Stimulated activated CD8-positive, alpha-beta memory T cell treated with anti-CD3 and anti-CD28 coated beads, Interleukin-4, amount 100 ng/mL, for 24 hours (primary cell): ENCODE data around the gene ADSS1.

ENCODE experiments used
- DNase-seq: peaks from one replicate; pipeline ENCODE4 v3.0.0-alpha.2; 2020; ENCODE audit warnings: low read depth

Gene ADSS1

DNA sequence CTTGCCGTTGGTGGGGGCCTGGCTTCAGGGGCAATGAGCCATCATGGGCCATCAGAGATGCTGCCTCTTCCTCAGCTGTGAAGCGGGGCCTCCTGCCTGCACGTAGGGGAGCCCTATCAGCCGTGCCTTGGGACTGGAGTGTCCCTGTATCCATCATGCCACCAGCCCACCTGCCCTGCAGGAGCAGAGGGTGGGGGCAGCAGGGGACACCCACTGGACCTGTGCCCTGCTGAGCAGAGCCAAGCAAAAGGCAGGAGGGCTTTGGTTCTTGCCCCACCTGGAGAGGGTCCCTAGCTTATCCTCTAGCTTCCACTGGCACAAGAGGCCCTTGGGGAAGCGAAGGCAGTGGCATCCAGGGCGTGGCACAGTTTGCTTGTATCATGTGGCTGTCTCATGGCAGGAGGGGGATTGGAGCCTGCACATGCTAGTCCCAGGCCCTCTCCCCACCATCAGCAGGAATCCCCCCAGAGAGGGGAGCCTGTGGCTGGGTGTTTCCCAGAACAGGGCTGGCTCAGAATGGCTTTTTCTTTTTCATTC lies 10.1 kb downstream of the ADSS1 start:
- no peak for DNase-seq

DNA sequence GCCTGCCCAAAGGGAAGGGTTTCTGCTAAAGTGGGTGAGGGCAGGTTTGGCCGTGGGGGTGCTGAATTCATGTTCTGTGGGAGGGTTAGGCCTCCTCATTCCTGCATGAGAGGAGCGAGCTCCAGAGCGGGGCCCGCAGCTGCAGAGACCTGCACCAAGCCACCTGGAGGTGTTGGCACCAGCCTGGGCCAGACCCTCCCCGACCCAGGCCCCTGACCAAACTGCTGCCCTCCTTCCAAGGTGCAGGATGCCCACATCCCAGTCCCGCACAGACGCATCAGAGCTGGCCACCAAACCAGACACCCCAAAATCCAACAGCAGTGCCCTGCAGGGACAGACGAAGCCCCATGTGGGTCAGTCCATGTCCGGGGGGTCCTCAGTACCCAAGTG lies 10.6 kb downstream of the ADSS1 start:
- no peak for DNase-seq

DNA sequence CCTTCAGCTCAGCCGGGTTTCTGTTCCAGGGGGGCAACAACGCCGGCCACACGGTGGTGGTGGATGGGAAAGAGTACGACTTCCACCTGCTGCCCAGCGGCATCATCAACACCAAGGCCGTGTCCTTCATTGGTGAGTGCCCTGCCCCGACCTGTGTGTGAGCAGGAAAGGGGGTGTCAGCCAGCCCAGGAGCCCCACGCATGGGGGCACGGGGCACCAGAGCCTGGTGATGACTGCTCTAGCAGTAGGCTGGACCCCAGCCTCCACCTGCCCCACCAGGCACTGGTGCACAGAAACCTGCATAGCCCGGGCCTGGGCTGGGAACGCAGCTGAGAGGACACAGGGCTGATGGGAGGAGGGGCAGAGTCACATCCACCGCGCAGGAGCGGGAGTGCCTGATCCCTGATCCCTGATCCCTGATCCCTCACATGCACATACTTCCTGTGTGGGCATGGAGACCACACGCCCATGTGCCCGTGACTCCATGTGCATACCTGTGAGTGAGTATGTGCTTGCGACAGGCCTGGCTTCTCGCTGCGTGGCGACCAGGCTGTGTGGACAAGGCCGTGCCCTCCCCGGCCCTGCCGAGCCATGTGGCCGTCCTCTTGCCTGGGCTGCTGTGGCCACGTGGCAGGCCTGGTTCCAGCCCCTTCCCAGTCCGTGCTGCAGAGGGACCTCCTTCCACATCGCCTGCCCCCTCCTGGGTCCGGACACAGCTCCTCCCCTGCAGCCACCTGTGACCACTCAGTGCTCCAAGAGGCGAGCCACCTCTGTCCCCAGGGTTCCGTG lies 11.2 kb downstream of the ADSS1 start:
- no peak for DNase-seq

DNA sequence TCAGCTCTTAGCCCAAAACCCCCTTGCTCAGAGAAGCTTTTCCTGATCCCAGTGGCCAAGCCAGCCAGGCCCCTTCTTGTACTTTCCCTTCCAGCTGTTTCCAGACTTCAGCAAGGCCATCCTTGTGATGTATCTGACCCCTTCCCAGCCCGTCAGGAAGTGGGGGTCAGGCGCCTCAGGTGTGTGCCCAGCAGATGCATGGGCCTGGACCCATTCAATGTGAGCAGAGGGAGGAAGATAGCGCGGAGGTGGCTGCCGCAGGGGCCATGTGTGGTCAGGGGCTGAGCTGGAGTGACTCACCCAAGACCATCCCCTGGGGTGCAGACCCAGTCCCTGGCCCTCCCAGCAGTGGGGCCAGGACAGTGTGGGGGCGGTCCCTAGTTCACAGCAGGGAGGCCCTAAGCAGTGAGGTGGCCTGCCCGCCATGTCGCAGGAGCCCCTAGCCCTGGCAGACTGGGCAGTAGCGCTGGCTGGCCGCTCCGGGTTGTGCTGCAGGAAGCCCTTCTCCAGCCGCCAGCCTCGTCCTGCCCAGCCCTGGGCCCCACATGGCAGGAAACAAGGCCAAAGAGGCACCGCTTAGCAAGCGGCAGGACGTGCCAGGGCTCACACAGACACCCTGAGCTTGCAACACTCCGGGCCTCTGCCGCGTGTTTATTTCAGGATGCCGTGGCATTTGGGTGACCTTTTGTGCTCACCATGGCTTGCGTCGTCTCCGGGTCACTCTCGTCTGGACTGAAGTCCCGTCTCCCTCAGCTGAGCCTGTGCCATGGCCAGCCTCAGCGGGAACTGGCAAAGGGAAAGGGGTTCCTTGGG lies 12.0 kb downstream of the ADSS1 start:
- DNase-seq: no peak

DNA sequence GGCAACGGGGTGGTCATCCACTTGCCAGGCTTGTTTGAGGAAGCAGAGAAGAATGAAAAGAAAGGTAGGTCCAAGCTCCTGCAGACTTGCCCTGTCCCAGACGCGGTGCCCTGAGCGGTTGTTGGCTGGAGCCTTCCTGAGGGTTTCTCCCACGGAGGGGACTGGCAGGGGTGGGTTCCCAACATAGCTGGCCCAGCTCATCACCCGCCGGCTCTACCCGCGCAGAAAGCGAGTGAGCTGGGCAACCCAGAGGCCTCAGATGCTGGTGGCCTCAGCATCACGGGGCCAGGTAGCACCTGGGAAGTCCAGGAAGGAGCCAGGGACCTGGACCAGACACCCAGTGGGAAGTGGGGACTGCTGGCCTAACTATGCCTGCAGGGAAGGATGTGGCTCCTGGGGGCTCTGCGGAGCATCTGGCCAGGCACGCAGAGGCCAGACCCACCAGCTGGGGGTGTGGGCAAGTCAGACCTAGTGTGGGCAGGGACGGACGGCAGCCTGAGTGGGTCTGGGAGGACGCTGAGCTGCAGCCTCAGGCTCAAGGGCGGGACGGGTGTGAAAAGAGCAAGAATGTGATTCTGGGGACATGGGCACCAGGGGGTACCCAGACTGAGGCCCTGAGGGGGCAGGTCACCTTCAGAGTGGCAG lies 14.5 kb downstream of the ADSS1 start:
- no peak for DNase-seq

DNA sequence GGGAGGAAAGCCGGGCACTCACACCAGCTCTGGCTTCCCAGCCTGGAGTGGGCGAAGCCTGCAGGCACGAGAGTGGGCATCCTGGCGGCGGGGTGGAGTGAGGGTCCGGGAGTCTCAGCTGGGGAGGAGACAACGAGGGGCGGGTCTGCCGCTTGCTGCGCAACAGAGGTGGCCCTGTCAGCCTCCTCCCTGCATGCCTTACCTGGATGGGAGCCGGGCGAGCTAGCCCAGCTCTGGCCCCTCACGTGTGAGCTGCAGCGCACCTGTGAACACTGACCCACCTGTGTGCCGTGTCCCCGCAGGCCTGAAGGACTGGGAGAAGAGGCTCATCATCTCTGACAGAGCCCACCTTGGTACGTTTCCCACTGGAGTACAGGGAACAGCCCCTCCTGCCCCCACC lies 15.0 kb downstream of the ADSS1 start:
- no peak for DNase-seq

DNA sequence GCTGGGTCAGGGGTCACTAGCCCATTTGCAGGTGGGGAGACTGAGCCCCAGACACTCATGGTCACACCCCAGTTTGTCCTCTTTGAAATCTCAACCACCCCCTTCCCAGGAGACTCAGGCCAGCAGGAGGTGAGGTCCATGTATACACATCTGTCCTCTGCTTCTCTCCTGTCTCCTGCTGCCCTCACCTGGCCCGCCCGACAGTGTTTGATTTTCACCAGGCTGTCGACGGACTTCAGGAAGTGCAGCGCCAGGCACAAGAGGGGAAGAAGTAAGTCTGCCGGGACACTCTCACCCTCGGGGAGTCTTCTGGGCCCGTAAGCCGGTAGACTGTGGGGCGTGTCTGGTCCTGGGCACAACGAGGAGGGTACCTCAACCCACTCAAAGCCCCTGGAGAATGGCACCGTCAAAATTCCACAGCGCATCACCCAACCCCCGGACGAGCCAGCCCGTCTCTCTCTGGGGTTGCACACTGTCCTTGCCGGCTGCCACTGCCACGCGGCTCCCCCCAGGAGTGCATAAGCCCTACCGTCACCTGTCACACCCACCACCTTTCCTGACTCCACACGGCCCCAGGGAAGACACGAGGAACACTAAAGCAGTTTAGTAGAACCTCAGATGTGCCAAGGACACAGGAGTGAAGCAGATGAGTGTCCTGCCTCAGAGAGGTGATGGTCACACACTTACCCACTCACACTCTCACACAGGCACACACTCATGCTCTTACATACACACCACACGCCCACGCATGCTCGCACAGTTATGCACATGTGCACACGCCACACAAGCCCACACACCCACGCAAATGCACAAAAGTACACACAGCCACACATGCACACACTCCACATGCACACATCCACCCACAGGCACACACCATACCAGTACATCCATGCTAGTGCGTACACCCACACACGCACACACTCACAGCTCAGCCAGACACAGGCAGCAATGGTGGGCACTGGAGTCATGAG lies 15.8 kb downstream of the ADSS1 start:
- no peak for DNase-seq

DNA sequence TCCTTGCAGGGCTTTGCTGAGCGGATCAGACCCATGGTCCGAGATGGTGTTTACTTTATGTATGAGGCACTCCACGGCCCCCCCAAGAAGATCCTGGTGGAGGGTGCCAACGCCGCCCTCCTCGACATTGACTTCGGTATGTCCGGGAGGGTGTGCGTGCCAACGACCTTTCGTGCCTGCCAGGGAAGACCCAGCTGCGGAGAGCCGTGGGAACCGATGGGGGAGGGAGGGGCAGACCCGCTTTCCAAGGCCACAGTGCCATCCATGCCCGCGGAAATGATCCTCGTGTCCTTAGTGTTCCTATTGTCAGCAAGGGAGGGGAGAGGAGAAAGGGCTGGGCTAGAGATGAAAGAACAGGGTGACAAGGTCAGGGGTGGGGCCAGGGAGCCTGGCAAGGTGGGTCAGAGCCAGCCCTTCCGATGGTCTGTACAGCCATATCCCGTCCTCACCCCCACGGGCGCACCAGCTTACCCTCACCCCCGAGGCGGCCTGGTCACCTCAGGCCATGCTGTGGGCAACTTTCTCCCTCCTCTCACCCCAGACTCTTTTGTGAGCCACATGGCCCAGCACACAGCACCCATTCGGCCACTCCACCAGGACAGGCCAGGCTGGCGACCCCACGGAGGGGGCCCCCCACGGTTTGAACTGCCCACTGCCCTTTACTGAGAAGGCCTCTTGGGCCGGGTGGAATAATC lies 17.2 kb downstream of the ADSS1 start:
- DNase-seq: no peak

DNA sequence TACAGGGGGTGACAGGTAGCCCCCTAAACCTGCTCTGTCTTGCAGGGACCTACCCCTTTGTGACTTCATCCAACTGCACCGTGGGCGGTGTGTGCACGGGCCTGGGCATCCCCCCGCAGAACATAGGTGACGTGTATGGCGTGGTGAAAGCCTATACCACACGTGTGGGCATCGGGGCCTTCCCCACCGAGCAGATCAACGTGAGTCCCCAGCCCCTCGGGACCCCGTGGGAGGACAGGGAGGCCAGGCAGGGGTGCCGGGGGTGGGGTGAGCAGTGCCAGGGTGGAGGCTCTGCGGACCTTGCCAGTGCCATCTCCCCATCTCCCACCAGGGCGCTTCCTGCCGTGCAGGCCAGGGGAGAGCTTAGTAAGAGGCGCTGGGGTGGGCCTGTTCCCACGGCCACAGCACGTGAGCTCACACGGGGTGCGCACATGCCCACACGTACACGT lies 17.8 kb downstream of the ADSS1 start:
- no peak for DNase-seq

DNA sequence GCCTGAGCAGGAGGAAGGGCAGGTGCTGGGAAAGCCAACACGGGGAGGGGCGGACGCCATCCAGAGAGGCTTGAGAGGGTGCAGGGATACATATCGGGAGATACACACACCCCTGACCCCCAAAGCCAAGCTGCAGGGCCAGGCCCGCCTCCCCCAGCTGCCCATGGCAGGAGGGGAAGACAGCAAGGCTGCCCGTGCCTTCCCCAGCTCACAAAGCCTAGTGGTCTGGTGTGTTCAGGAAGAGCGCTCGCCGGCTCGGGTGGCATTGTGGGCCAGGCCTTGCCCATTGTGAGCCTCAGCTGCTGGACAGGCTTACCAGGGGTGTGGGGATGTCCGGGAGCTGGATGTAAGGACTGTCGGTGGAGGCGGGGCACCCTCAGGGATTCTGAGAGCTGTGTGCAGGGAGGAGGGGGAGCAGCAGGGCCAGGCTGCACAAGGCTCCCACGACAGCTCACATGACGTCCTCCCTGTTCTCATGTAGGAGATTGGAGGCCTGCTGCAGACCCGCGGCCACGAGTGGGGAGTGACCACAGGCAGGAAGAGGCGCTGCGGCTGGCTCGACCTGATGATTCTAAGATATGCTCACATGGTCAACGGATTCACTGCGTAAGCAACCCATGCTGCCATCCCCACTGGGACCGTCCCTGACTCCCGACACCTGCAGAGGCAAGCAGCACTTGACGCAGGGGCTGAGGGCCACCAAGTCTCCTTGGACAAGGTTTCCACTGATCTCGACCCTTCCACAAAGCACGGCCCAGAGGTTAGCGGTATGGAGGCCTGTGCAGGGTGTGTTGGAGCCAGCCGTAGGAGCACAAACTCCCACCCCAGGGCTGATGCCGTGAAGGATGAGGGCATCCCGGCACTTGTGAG lies 18.8 kb downstream of the ADSS1 start:
- DNase-seq: no peak

DNA sequence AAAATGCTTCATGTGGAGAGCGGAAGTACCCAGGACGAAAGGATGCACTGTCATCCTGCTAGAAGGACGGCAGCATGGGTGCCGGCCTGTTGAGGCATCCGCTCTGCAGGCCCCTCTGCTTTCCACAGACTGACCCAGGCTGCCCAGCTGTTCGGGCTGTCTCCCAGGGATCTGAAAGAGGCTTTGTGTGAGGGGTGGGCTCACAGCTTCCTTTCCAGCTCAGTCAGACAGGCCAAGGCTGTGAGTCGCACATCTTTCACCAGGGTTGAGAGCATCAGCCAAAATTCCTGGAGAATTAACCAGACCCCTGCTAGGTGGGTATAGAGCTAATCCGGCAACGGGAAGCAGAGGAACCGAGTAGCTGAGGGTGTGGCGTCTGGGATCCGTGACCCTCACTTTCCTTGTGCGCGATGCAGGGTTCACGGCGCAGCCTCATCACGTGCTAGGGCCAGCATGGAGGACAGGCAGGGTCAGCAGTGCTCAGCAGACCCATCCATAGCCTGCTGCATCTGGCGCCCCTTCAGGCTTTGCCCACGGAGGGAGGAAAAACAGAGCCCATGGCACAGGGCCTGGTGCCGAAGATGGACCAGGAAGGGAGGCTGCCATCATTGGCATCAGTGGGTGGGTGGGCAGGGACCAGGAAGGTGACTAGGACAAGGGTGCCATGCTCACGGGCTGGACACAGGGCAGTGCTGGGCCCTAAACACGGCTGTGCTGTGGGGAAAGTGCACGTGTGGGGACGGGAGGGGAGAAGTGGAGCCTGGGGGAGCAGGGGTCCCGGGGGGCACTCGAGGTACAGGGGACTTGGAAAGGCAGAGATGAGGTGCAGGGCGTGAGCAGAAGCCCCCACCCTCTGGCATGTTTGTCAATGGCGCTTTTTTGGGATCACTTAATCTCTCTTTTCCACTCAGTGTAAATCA lies 19.7 kb downstream of the ADSS1 start:
- no peak for DNase-seq

DNA sequence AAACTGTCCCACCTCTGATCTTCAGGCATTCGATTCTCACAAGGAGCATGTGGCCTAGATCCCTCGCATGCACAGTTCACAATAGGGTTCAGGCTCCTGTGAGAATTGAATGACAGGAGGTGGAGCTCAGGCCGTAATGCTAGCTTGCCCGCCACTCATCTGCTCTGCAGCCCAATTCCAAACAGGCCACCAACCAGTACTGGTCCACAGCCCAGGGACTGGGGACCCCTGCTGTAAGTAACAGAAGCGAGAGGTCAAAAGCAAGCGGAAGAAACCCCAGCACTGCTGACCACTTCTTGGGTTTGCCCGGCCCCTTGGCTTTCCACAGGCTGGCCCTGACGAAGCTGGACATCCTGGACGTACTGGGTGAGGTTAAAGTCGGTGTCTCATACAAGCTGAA lies 20.5 kb downstream of the ADSS1 start:
- DNase-seq: no peak

DNA sequence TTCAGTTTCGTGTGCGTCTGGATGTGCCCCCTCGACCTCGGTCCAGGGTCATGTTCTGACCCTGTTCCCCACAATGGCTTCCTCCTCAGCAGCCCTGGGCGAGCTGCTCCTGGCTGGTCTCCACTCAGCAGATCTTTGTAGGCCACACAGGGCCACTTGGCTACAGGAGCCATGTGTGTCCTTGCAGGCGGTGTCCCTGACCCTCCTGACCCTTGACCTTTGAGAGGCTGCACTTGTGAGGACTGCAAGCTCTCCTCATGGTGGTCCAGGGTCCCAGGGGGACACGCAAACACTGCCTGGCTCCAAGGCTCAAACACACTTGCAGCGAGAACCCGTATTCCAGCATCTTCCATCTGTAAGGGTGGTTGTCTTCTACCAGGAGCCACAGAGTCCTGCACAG lies 21.4 kb downstream of the ADSS1 start:
- no peak for DNase-seq

DNA sequence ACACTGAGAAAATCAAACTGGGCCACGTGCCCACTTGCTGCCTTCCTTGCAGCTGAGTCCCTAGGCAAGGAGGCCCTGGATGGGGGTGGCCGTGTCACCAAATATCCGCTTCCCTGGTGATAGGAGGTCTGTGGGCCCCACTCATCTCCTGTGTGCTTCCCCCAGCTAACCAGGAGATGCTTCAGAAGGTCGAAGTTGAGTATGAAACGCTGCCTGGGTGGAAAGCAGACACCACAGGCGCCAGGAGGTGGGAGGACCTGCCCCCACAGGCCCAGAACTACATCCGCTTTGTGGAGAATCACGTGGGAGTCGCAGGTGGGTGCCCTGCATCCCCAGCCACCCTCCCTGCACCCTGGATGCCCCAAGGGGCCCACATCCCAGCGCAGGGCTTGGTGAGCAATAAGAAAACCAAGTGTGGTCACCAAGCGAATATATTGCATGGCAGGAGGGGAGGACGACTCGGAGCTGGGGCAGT lies 22.1 kb downstream of the ADSS1 start:
- no peak for DNase-seq

DNA sequence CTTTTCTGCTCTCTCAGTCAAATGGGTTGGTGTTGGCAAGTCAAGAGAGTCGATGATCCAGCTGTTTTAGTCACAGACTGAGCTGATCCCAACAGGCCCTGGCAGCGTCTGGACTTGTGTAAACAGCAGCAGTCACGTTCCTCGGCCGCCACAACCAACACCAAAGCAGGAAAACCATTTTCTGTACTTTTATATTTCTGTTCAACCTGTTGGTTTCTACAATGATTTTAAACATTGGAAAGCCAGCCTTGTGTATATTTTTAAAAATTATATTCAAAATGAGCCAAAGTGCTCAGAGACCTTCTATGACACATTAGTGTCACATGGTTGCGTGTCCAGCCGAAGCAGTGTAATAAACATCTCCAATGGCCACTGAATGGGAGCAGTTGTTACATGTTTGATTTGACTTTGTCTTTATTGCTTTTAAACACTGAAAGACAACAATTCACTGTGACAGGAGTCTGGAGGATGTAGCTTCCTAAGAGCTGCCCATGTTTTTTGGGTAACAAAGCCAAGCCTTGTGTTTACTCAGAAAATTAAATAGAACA lies 23.0 kb downstream of the ADSS1 start:
- no peak for DNase-seq

DNA sequence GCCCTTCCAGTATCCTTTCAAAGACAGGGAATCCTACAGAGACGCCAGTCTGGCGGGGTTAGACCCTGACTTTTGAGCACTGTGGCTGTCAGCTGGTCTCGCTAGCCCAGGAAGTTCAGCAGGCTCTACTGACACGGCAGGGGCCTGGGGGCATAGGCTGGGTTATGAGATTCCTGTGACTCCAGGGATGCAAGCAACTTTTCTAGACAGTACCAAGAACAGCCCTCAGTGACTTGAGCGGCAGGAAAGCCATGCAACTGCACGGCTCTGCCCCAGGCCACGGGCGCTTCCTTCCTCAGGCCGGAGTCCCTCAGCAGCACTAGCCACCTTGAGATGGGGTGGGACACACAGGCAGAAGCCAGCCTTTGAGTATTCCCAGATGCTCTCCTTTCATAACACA lies 23.8 kb downstream of the ADSS1 start:
- DNase-seq: no peak

DNA sequence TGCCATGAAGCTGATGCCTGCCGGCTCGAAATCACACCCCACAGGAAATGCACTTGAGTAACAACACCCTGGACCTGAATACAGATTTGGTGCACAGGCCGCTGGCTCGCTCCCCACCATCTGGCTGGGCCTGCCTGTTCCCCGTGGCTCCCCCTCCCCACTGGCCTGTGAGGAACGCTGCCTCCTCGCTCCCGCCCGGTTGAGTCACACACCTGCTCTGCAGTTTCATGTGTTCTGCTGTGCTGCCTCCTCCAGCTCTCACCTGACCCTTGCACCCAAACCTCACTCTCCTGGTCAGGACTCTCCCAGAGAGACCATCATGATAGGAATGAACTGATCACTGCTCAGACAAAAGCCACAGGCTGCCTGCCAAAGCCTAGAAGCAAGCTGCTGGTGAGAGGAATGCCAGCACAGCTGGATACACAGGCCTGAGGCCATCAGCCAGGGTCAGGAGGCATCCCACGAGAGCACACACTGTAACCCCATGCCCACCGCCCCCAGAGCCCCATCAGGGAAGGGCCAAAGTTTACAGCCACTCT lies 25.2 kb downstream of the ADSS1 start:
- DNase-seq: no peak
